NCI-H2227 treated with DMSO at 0.1 percent for 48 hours (cell line): ENCODE measurements around the gene SDK2.

Experiments used
- DNase-seq: peaks from one replicate; lab custom pipeline; 2025; lab: John Stamatoyannopoulos, UW

Gene SDK2

DNA sequence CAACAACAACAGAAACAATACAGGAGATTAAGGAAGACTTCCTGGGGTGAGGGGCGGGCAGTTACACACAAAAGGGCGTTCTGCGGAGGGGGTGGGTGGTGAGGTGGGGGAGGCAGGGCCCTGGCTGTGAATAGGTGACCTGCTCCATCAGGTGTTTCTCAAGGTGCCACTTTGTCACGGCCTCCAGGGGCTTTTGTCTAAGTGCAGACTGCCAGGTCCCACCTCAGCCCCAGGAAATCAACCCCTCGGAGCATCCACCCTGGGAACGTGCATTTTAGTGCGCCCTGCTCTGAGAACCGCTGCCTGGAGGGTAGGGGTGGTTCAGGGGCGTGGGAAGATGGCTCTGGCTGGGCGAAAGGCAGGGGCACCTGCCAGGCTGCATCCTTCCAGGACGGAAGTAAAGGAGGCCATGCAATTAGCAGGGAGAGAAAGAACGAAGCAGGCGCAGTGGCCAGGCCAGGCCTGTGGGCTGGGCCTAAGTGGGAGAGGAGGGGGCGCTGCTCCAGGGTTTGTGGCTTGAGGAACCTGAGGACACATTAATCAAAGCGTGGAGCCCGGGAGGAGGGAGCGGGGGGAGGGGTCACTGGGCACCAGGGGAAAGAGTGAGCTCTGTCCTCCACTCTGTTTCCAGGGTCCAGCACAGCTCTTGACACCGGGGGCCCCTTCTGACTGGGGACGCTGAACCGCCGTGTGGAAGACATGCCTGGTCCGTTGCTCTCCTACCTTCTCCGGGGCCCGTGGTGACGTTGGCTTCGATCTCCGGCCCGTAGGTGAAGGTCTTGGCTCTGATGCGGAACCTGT lies 283.1 kb downstream of the SDK2 start:
- DNase-seq, result peak; percentile 37

DNA sequence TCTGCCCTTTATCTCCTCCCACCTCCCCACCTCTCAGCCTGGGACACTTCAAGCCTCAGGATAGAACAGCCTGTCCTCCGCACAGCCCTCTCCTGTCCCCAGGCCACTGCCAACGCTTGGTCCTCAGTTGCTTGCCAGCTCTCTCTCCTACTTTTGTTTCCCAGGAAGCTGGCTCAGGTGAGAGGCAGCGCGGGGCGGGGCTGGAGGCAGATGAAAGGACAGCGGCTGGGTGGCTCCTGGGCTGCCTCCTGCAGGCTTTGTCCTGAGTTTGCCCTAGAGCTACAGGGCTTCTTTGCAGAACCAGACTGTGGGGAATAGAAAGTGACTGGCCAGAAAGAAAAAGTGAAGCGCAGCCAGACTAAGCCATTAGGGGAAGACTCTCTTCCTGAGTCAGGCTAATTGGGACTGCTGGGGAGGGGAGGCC lies 284.2 kb downstream of the SDK2 start:
- no peak for DNase-seq

DNA sequence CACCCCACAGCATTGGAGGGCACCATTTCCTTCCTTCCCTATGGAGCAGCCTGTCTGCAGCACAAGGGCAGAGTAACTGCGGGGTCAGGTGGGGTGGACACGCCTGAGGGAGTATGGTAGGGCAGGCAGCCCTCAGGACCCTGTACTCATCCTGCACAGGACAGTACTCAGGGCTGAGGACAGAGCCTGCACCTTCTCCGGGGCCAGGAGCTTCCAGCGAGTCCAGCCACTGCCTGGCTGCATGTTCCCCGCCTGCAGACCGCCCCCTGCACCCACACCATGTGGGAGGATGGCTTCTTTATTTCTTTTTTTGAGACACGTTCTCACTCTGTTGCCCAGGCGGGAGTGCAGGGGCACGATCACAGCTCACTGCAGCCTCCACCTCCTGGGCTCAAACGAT lies 284.9 kb downstream of the SDK2 start:
- DNase-seq, result no peak

DNA sequence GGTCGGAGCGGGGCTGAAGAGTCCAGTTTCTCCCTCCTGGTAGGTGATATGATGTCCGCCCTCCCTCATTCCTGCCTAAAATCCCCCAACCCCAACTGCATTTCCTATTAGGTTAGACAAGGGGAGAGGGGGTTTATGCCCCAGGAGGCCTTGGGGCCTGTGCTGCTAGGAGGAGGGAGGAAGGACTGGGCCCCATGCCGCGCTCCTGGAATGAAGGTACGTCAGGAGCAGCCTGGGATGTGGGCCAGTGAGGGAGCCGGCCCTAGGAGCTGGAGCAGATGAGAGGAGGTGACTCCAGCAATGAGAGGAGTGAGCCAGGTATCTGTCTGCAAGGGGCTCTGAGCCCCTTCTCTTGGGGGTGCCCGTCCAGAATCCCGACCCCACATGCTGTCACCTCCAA lies 285.6 kb downstream of the SDK2 start:
- no peak for DNase-seq

DNA sequence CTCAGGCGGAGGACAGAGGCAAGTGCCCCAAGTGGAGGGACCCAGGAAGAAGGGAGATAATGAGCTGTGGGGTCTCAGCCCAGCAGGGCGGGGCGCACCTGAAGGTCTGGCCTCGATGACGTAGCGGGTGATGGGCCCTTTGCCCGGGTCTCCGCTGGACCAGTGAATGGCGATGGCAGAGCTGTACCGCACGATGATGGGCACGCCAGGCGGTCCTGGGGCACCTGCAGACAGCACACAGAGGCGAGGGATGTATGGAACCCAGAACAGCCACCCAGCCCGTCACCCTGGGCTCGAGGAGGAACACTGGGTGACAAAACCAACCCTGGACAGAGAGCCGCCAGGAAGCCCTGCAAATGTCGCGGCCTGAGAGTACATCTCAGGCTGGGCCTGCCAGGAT lies 286.3 kb downstream of the SDK2 start:
- DNase-seq, result no peak

DNA sequence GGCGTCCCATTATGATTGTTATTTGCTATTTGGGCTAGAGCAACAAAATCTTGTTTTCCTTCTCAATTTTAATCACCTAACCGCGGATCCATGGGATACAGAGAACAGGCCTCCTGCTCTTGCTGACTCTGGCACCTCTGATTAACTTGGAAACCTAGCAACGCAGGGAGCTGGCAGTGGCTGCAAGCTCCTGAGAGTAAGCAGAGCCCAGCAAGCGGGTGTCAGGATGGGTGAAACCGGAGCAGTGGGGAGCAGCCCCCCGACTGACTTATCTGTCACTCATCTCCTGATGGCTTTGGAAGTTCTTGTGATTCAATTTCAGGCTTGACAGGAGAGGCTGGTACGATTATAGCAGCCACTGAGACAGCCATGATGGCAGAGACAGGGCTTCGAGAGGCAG lies 286.9 kb downstream of the SDK2 start:
- no peak for DNase-seq

DNA sequence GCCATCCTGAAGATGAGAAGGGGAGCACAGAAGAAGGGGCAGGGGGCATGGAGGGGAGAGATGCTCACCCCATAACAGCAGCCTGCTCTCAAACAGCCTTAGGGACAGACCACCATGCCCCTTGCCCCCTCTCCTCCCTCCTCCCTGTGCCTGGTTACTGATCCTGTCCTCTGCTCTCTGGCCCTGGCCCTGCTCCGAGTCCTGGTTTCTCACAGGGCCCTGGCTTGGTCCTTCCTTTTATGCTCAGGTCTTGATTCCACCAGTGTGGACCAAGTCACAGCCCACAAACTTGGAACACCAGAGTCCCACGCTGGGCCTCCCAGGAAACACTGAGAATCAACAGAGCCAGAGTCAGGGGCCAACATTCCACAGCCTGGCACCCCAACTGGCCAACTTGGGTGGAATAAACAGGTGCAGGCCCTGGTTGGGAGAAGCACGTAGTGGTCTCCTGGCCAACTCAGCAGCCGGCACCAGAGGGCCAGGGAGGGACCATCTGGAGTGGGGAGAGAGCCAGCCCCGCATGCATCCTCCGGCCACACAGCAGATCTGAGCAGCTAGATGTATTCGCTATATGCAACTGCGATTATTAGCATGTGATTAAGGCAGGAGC lies 287.6 kb downstream of the SDK2 start:
- DNase-seq, result no peak

DNA sequence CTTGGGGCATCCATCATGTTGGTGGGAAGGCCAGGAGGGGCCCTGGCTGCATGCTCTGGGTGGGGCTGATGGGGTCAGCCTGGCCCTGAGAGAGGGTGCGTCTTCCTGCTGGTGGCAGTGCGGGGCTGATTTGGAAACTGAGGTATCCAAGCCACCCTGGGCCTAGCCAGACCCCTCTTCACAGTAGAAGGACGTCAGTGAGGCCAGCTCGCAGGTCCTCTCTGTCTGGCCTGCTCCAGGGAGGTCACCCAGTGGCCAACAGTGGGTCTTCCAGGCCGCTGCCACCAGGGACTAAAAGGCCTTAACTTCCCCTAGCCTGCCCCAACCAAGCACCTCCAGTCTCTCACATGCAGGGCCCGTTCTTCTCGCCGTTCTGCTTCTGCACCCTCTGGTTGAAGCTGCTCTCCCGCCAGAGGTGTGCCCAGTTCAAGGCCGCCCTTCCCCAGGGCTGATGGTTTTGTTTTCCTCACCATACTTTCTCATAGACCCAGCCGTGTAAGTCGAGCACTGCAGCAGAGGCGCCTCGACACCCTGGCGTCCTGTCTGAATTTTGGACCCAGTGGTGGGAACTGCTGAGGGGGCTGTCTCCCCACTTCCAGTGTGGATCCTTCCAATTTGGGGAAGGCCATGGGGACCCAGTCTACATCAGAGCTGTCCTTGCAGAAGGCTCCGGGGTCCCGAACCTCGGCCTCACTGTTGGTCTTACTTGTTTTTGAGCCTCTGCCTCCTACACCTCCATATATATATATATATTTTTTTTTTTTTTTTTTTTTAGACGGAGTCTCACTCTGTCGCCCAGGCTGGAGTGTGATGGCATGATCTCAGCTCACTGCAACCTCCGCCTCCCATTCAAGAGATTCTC lies 289.6 kb downstream of the SDK2 start:
- no peak for DNase-seq

DNA sequence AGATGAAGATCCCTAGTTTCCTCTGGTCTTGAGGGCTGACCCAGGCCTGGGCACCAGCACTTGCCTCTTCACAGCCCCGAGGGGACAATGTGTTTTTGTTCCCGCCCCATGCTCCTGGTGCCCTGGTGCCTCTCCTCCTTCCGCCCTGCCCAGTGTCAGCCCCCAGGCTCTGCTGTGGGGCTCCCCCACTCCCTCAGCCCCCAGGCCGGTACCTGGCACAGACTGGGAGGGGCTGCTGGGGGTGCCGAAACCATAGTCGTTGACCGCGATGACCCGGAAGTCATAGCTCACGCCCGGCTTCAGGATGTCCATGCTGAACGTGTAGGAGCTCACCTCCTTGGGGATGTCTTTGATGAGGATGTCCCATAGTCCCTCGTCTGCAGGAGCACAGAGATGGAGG lies 292.0 kb downstream of the SDK2 start:
- no peak for DNase-seq

DNA sequence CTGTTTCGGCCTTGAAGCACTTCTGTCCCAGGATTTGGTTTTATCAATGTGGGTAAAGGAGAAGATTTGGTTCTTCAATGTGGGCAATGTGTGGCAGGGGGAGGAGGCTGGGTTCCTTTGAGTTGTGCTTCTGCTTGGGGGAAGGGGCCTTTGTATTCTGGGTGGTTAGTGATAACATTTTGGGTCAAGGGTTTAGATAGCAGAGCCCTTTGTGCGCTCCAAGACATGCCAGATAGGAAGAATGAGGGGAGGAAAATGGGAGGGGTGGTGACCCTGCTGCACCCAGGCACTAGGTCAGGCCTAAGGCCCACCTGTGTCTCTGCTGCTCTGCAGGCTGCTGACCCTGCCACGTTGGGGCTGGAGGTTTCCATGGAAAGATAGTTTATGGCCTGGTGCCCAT lies 292.5 kb downstream of the SDK2 start:
- DNase-seq, result no peak

DNA sequence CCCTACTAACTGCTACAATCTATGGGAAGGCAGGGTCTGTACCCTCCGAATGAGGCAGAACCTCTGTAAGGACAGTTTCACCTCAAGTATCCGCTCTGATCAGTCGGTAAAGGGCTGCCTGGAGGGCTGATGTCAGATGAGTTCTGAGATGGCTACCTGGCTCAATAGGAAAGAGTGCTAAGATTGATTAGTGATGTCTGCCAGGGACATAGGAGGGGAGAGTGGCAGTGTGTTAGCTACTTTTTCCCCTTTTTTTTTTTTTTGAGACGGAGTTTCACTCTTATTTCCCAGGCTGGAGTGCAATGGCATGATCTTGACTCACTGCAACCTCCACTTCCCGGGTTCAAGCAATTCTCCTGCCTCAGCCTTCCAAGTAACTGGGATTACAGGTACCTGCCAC lies 293.4 kb downstream of the SDK2 start:
- DNase-seq, result no peak

DNA sequence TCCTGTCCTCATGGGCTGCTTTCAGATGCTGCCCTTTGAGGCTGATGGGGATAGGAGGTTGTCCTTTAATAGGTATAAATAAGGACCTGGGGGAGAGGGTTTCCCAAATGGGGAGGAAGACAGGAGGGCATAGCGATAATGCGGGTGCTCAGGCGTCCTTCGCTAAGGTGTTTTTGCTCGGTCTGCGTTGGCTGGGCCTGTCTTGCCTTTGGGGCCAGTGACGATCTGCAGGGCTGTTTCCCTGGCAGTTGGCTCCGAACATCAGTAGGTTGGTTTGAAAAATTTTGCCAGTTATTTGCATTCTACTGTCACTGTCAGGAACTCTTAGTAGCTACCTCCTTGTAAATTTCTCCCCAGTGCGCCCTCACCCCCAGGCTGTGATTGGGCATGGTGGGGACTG lies 294.6 kb downstream of the SDK2 start:
- DNase-seq, result no peak

DNA sequence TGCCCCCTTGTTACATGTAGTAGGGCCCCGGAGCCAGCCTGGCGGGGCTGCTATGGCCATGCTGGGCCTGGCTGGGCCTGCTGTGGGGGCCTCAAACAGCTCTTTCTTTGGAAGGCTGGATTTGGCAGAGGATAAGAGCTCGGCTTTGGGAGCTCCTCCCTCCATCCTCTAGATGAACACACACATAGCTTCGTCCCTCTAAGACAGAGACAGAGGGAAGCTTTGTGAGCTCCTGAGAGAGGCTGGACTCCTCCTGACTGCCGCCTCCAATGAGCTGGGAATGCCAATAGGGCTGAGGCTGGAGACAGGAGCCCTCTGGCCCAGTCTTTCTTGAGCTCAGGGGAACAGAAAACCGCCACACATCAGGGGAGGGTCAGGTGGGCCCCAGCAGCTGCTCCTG lies 295.1 kb downstream of the SDK2 start:
- no peak for DNase-seq

DNA sequence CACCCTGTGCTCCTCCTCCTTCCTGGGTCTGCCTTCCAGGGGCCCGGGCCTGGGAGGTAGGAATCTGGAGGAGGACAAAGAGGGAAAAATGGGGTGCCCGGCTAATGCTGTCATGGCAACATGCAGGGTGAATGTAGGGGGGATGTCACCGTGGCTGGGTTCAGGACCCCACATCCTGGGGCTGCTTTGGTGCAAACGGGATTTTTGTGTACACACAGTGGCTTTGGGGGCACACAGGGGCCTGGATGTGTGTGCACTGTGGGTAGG lies 295.5 kb downstream of the SDK2 start:
- DNase-seq, result no peak

DNA sequence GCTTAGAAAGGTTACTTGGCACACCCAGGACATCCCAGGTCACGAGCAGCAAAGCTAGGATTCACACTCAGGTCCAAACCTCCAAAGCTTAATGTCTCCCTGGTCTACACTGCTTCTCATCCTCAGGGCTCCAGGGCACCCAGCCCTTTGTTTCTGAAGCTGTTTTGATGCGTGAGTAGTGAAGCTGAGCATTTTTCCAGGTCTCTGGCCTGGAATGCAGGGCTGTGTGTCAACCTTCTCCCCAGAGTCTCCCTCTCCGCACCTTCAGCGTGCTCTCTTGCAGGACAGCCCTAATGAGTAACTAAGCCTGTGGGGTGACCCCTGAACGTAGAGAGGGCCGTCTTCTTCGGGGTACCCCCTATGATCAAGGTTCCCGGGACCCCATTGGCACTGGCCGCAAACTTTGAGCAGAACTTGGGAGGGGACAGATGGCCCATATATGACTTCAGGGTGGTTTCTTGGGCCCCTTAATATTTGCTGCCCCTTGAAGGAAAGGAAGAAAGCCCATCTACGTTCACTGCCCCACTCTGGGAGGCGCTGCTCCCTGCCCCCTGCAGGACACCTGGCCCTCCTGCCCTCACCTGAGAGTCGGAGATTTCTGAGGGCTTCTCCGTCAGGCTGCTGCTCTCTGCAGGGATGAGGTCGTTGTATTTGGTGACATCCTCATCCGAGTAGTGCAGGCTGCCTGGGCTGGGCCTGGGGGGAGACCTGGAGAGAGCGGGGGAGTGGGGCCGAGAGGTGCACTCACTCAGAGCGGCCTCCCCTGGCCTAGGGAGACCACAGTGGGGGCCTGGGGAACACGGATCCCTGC lies 296.0 kb downstream of the SDK2 start:
- DNase-seq, result no peak

DNA sequence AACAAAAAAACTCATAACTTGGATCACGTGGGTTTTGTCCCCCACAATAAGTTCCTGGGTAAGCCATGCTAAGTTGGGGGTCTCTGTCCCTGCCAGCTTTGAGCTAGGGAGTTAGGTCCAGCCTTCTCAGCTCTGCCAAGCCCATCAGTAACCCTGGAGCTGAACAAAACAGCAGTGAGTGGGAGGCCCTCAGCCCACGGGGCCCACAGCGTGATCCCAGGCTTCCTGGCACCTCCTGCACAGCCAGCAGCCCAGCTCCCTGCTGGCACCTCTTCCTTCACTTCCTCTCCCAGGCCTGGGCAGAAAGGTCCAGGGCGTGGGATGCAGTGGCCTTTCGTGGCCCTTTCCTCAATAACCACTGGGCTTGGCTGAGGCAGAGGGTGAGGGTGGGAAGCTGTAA lies 296.9 kb downstream of the SDK2 start:
- no peak for DNase-seq

DNA sequence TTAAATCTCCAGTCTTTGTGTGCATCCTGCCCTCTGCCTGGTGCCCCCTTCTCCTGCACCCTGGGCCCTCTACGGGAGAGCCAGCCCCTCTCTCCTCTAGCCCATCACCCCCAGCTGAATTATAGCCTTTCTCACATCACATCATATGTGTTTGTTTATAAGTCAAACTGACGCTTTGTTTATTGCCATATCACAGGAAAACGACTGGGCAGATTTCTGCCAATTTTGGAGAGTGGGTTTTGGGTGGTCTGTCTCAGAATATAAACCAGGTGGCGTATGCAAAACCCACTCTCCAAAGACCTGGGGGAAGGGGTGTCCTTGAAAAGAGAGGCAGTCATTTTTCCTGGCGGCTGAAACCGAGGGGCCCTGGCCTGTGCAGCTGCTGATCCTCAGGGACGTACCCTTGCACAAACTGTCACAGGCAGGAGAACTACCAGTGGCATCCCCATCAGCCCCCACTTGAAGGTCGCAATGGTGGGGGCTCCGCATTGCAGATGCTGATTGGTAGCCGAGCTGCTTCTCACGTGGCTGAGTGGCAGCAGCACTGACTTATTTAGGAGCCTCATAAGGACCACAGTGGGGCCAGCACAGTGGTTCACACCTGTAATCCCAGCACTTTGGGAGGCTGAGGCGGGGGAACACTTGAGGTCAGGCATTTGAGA lies 297.6 kb downstream of the SDK2 start:
- DNase-seq, result no peak

DNA sequence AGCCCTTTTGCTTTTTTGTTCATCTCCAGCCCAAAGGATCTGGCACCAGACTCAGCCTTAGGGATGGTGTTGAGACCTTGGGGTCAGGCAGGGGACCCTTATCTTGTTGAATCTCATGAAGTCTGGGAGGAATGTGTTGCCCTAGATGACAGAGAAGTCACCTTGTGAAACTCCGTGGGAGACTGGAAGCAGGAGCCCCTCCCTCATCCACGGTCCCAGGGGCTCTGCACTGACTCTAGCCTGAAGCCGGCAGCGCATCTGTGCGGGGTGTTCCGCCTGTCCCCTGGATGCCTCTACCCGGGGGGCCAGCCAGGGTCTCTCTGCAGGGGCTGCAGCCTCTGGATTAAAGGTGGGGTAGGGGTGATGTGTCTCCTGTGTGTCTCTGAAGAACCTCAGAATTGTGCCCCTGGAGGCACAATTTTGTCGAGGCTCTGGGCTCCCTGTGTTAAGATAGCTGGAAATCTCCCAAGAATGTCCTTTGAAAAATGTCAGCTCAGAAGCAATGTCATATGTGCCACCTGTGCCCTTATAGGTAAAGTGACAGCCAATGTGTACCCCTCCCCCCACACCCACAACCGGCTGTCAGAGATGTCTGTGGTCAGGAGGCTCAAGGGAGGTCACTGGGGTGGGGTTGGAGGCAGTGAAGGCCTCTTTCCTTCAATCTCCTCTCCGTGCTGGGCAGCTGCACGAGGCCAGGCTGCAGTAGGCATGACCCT lies 300.3 kb downstream of the SDK2 start:
- DNase-seq, result peak; percentile 57

DNA sequence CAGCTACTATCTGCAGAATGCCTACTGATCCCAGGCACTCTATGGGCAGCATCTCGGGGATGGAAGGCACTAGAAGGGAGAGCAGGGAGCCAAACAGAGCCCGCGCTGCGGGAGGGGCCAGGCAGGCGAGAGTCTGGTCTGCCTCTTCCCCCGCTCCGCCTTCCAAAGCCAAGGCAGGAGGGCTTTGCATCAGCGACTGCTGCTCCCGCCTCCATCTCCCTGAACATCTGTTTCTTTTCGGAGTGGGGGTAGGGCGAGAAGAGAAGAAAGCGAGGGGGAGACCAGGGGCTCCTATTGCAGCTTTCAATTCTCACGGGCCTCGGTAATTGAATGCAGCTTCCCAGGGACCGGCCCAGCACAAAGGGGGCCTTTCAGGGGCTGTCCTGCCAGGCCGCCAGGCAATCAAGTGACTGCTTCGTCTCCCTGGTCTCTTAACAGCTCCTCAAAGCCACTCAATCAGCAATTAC lies 301.0 kb downstream of the SDK2 start:
- DNase-seq, result peak; percentile 89

DNA sequence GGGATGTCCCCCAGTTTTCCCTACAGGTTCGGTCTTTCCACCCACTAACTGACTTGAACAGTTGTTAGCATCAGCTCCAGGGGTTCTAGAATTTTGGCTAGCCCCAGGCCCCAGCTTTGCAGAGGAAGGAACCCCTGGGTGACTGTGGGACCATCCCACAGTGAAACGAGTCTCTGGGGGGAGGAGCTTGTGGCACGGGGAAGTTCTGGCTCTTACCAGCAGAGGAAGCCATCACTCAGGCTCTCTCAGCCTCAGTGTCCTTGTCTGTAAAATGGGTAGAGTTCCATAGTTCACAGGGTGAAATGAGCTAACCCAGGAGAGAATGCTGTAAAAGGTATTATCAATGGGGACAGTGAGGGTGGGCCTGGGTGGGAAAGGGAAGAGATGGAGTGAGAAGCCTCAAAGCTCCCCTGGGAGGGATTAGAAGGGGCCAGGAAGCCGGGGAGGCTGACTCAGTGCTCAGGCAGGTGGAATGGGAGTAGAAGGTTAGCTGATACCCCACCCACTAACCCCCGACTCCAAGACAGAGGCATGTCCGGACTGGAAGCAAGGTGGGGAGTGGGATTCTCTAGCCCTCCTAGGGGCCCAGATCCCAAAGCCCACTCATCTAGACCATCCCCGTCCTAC lies 301.6 kb downstream of the SDK2 start:
- no peak for DNase-seq
